Upper lobe of right lung (tissue), 1 donor: Measurements from ENCODE around the gene PTPRN2. TPM values are rescaled to one million over a fixed set of nuclear protein-coding genes. Genes with fewer than 3 reads are reported as not detected.

Experiments
- ATAC-seq: fragments of 200-7000 bp; cut with Tn5 transposase; one replicate; pipeline ENCODE4 v1.9.1; 2020; ENCODE audit warnings: mild to moderate bottlenecking, moderate library complexity
- DNase-seq: peaks from one replicate; pipeline ENCODE4 v3.0.0-alpha.2; 2020
- H3K27ac ChIP-seq: fragments of 200-600 bp; one replicate; pipeline ENCODE4 v1.8.0; 2022
- H3K27me3 ChIP-seq: fragments of 200-600 bp; one replicate; pipeline ENCODE4 v1.8.0; 2022; ENCODE audit warnings: mild to moderate bottlenecking
- H3K36me3 ChIP-seq: fragments of 200-600 bp; one replicate; pipeline ENCODE4 v1.8.0; 2022
- H3K4me1 ChIP-seq: fragments of 200-600 bp; one replicate; pipeline ENCODE4 v1.8.0; 2022
- H3K4me3 ChIP-seq: fragments of 200-600 bp; one replicate; pipeline ENCODE4 v1.8.0; 2022; ENCODE audit warnings: mild to moderate bottlenecking
- H3K9me3 ChIP-seq: fragments of 200-600 bp; one replicate; pipeline ENCODE4 v1.8.0; 2022
- intact Hi-C: fragments of 100-400 bp; cut with DNase I; formaldehyde crosslinking; loops from one replicate; pipeline ENCODE4 v1.11.0; 2022
- total RNA-seq: library from RNA; stranded (reverse); fragmentation: NEBNext Ultra II Directional; extraction: Animal tissue kit (Norgen Biotek cat#: 25700); gene quantifications from one replicate; pipeline ENCODE4 v1.2.1, GENCODE V29; 2021
- TF ChIP-seq, protein P1 (sequence below): fragments of 200-600 bp; IDR thresholded peaks from one replicate; pipeline ENCODE4 v1.8.0; 2022; ENCODE audit warnings: antibody characterized with exemption
- donor health status: DM: no; HTN: yes; CAD: no; lungs with severe emphysema.

Gene PTPRN2
- total RNA-seq, 1 donor from 2014 or later = 4.9 TPM

DNA sequence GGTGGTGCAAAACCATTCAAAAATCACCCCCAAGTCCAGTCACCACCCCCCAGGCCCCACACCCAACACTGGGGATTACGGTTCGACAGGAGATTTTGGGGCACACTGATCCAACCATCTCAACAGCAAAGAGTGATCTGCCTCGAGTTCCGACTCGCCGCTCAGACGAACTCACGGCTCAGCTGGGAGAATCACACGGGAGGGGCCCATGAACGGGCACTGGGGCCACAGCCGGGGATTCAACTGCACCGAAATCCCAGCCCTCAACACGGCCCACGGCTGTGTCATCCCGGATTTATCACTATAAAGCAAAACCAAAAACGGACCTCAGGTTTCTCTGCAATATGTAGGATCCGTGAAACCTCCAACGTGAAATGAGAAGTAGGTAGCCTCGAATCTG, 790.8 kb downstream of the PTPRN2 start:
- DNase-seq (no peak), ATAC-seq (no peak)
- no peak overlapping the region for H3K27ac ChIP-seq
- TF ChIP-seq, protein P1, sequence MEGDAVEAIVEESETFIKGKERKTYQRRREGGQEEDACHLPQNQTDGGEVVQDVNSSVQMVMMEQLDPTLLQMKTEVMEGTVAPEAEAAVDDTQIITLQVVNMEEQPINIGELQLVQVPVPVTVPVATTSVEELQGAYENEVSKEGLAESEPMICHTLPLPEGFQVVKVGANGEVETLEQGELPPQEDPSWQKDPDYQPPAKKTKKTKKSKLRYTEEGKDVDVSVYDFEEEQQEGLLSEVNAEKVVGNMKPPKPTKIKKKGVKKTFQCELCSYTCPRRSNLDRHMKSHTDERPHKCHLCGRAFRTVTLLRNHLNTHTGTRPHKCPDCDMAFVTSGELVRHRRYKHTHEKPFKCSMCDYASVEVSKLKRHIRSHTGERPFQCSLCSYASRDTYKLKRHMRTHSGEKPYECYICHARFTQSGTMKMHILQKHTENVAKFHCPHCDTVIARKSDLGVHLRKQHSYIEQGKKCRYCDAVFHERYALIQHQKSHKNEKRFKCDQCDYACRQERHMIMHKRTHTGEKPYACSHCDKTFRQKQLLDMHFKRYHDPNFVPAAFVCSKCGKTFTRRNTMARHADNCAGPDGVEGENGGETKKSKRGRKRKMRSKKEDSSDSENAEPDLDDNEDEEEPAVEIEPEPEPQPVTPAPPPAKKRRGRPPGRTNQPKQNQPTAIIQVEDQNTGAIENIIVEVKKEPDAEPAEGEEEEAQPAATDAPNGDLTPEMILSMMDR = no peak
- H3K4me1 ChIP-seq = no peaks in the 10 kb centered on the region
- no peaks in the 10 kb centered on the region for H3K27me3 ChIP-seq
- H3K4me3 ChIP-seq = no peak overlapping the region
- H3K9me3 ChIP-seq = no peaks in the 10 kb centered on the region
- no peaks in the 10 kb centered on the region for H3K36me3 ChIP-seq
- intact Hi-C loops = no loop called here

DNA sequence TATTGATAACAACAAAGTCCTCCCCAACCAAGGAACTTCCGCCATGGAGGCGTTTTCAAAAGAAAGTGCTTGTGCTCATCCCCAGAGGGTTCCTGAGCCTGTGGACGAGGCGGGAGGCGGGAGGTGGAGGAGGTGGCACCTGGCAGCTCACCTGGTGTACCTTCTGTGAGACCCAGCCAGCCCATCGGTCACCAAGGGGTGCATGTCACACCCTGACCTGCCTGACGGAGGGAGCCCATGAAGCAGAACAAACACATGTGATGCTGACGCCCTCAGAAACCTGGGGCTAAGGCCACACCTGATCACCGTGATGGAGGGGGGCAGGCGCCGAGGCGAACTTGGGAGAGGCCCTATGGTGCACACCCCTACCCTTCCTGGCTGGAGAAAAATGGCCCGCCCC, 792.0 kb downstream of the PTPRN2 start:
- TF ChIP-seq, protein P1 = no peak
- Histone ChIP-seq H3K4me1 (no peaks in the 10 kb centered on the region), H3K36me3 (no peaks in the 10 kb centered on the region), H3K27me3 (no peaks in the 10 kb centered on the region), H3K27ac (no peak overlapping the region), H3K4me3 (no peak overlapping the region), H3K9me3 (no peaks in the 10 kb centered on the region)
- ATAC-seq (no peak), DNase-seq (no peak)
- intact Hi-C loops = no loop called here

DNA sequence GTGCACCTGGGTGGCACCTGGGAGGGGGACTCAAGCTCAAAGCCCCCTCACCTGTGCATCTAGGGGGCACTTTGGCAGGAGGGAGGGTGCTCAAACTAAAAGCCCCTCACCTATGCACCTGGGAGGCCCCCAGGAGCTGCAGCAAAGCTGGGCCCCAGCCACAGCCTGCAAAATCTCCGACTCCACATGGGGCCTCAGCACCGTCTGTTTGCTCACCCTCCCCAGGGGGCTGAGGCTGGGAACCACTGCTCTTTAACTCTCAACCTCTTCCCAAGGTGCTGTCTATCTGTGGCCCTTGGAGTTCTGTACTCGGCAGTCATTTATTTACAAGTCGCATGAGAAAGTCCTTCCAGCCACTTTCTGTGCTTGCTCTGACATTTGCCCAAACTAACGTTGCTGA, 792.4 kb downstream of the PTPRN2 start:
- no peaks in the 10 kb centered on the region for H3K36me3 ChIP-seq
- no peak for DNase-seq
- no peak for ATAC-seq
- intact Hi-C loops = no loop called here
- H3K27me3 ChIP-seq = no peaks in the 10 kb centered on the region
- H3K4me3 ChIP-seq = no peak overlapping the region
- no peak overlapping the region for H3K27ac ChIP-seq
- H3K9me3 ChIP-seq = no peaks in the 10 kb centered on the region
- H3K4me1 ChIP-seq = no peaks in the 10 kb centered on the region
- TF ChIP-seq, protein P1 = no peak

DNA sequence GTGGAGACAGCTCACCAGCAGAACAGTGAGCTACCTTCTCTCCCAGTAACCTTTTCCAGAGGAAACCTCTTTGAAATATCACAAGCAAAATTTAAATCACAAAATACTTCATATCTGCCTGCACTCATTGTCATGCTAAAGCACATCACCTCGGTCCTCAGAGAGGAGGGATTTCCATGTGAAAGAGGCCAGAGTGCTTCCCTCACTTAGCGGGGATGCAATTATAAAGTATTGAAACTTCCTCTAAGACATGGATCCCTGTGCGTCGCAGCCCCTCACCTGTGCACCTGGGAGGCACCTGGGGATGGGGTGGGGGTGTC, 792.9 kb downstream of the PTPRN2 start:
- TF ChIP-seq, protein P1 = no peak
- ATAC-seq = no peak
- Histone ChIP-seq H3K9me3 (no peaks in the 10 kb centered on the region), H3K27me3 (no peaks in the 10 kb centered on the region), H3K27ac (no peak overlapping the region), H3K4me1 (no peaks in the 10 kb centered on the region), H3K36me3 (no peaks in the 10 kb centered on the region), H3K4me3 (no peak overlapping the region)
- intact Hi-C loops = no loop called here
- DNase-seq = no peak

DNA sequence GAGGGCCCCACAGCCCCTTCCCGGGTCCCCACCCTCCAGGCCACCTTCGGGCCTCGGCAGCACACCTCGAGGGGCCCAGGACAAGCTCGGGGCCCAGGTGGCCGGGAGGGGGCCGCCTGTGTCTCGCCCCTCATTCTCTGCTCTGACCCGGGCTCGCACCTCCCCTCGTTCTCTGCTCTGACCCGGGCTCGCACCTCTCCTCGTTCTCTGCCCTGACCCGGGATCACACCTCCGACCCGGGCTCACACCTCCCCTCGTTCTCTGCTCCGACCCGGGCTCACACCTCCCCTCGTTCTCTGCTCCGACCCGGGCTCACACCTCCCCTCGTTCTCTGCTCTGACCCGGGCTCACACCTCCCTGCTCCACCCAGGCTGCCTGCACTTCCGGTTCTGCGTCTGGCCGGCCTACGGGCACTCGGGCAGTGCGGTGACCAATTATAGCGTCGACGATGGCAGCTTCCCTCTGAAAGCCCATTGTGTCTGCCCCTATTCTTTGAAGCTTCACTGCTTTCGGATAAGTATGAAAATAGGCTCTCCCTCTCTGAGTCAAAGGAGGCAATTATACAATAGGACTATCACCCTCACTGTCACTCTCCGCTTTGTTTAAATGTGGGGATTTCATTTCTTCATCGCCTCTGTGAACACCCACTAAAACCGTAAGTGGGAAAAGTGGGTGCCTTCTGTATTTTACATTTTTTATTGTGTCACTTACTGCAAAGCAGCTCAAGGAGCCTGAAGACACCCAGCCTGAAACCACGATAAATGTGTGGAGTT, 793.5 kb downstream of the PTPRN2 start:
- ATAC-seq (no peak), DNase-seq (no peak)
- Histone ChIP-seq H3K27ac (no peak overlapping the region), H3K27me3 (no peaks in the 10 kb centered on the region), H3K9me3 (no peaks in the 10 kb centered on the region), H3K4me3 (no peak overlapping the region), H3K4me1 (no peaks in the 10 kb centered on the region), H3K36me3 (no peaks in the 10 kb centered on the region)
- intact Hi-C loops = no loop called here
- TF ChIP-seq, protein P1 = no peak

DNA sequence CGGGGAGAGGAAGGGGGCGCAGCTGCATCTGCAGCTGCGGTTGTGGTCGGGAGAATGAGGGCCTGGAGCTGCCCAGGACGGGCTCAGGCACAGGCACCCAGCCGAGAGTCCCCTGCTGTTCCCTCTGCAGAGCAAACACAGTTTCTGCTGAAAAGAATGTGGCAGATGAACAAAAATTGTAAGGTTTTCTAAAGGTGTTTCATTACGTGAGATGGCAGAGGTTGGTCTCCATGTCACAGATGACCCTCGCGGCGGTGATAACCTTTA, 794.6 kb downstream of the PTPRN2 start:
- DNase-seq = no peak
- intact Hi-C loops = no loop called here
- TF ChIP-seq, protein P1 = no peak

More for the DNA sequence above, 794.6 kb downstream of the PTPRN2 start:
- Histone ChIP-seq H3K4me1 (no peaks in the 10 kb centered on the region), H3K4me3 (no peak overlapping the region), H3K36me3 (no peaks in the 10 kb centered on the region), H3K9me3 (no peaks in the 10 kb centered on the region), H3K27ac (no peak overlapping the region), H3K27me3 (no peaks in the 10 kb centered on the region)
- no peak for ATAC-seq
